Subcutaneous adipose tissue (tissue), 4 donors: Measurements from ENCODE around the gene GRP. TPM values are rescaled to one million over a fixed set of nuclear protein-coding genes. Genes with fewer than 3 reads are reported as not detected.

Experiments
- total RNA-seq, 4 donors: library from RNA; depleted of rRNA; stranded (reverse); fragments of >200 nt; gene quantifications; one replicate each; pipeline ENCODE4 v1.1.0, GENCODE V29; 2016
- TF ChIP-seq, protein P1 (sequence below): fragments of 450-650 bp; IDR thresholded peaks from one replicate; pipeline ENCODE4 v1.5.1; 2016; ENCODE audit warnings: low read depth, mild to moderate bottlenecking, control low read depth, antibody characterized with exemption, moderate library complexity

GRP gene
- total RNA-seq, 4 donors from 2014 or later, result not detected

DNA sequence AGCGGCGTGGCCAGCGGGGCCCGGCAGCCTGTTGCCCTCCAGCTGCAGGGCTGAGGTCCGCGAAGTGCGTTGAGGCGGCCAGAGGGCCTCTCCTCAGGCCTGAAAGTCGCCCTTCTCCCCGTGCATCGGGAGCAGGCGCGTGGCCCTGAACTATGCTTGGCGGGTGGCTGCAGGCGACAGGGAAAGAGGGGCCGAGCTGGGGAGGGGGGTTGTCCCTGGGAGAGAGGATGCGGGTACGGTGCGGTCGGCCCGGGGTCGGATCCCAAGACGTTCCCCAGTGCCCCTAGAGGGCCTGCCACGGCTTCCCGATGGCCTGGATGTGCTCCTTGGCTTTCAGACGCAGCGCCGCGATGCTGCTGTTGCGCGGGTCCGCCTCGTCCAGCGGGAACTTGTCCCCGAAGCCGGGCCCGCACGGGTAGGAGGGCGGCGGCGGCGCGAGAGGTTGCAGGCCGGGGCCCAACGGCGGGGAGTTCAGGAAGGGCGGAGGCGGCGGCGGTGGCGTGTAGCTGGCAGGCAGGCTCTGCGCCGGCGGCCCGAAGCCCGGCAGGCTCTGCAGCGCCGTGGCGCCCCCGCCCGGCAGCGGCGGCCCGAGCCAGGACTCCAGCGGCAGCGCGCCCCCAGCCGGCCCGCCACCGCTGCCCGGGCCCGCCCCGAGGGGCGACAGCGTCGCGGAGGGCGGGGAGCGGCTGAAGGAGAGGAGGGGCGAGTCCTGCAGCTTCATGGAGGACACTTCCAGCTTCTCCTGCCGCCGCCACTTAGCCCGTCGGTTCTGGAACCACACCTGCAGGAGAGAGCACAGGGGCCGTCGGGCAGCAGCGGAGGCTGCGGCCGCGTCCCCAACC is 49.0 kb downstream of the GRP start:
- TF ChIP-seq, protein P1, sequence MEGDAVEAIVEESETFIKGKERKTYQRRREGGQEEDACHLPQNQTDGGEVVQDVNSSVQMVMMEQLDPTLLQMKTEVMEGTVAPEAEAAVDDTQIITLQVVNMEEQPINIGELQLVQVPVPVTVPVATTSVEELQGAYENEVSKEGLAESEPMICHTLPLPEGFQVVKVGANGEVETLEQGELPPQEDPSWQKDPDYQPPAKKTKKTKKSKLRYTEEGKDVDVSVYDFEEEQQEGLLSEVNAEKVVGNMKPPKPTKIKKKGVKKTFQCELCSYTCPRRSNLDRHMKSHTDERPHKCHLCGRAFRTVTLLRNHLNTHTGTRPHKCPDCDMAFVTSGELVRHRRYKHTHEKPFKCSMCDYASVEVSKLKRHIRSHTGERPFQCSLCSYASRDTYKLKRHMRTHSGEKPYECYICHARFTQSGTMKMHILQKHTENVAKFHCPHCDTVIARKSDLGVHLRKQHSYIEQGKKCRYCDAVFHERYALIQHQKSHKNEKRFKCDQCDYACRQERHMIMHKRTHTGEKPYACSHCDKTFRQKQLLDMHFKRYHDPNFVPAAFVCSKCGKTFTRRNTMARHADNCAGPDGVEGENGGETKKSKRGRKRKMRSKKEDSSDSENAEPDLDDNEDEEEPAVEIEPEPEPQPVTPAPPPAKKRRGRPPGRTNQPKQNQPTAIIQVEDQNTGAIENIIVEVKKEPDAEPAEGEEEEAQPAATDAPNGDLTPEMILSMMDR, result no peak

GRCh38 chr18:59269563-59270119 is 49.7 kb downstream of the GRP start:
- TF ChIP-seq, protein P1, result no peak

GRCh38 chr18:59270689-59271257 is 50.8 kb downstream of the GRP start:
- TF ChIP-seq, protein P1, result no peak

DNA sequence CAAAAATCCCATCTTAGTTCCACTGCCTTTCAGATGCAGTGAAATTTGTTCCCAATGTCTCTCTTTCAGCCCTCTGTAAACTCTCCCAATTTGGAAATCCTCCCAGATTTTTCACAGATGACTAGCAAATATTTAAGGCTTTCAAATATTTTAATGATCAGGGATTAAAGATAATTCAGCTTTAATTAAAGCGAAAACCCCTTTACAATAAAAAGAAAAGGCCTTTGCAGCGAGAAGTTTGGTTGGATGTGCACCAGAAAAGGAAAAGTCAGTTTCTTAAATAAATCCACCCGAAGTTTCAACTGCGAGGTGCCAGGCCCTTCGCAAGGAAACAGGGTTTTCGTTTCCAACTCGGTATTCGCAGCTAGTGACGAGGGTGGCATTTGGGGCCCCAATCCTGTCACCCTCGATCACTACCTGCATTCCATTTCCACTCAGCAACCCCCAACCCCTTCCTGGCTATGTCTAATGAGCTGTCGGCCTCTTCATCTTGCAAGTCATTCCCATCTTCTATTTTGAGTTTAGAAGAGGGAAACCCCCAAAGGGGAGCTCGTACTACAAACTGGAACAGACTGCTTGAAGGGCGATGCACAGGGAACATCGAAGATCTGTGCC is 51.8 kb downstream of the GRP start:
- TF ChIP-seq, protein P1, result no peak

GRCh38 chr18:59272221-59272888 is 52.4 kb downstream of the GRP start:
- TF ChIP-seq, protein P1, result no peak

DNA sequence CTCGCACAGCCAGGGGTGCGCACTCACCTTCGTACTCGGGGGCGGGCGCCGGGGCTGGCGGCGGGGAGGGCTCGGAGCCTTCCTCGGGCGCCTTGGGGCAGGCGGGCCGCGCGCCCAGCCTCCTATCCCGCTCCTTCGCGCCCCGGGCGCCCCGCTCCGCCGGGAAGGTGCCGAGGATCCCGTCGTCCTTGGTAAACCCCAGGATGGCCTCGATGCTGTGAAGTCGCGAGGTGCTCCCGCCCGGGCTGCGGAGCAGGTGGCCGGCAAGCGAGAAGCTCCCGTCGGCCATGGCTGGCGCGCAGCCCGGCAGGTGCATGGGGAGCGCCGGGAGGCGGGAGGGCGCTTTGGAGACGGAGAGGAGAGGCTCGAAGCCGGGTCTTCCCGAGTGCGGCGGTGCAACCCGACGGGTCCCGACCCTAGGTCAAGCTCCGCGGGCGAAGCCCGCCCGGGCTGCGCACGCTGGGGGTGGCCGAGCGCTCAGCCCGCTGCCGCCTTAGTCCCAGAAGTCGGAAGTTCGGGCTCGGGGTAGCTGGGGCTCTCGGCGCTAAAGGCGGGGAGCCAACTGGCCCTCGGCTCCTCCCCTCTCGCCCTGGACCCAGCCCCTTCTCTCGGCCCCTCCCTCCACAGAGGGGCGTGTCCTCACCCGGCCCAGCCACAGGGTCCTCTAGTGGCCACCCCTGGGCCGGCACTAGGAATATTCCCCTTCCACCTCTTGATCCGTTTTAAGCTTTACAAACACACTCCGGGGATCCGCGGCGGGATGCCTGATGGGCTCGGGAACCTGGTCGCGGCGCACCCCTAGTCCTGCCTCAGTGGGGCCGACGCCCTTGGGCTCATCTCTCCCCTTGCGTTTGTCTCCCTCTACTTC is 53.2 kb downstream of the GRP start, which contains the start of gene RAX:
TSS of gene RAX (minus strand) at position 564 of the 868 bp plus-strand sequence. CDS start at position 316, 248 bp downstream.
- TF ChIP-seq, protein P1, result no peak
